PC-9 (cell line): ENCODE results near the gene TSTD1. TPM values are rescaled to one million over a fixed set of nuclear protein-coding genes. Genes with fewer than 3 reads are reported as not detected.
"Not testable (repeated sequence)": the region's sequence is repeated elsewhere in the genome, so short reads cannot be mapped to it uniquely, and the experiment has no call there.

Source experiments
- BruUV-seq: library from RNA; stranded (reverse); fragments of 400-500 nt; replicated peaks from 2 replicates; lab custom pipeline; 2021; lab: Mats Ljungman, UMichigan
- CTCF ChIA-PET: fragments of 300-600 bp; sonication (Branson Sonifier 250); formaldehyde crosslinking; loops from one replicate; lab custom pipeline; 2022; ENCODE audit warnings: antibody characterized with exemption; lab: Charles Lee
- POLR2A ChIA-PET: fragments of 300-600 bp; sonication (Branson Sonifier 250); formaldehyde crosslinking; loops from one replicate; lab custom pipeline; 2022; ENCODE audit warnings: antibody characterized with exemption; ENCODE audit not compliant: unreplicated experiment; lab: Charles Lee
- DNase-seq, 2 experiments: peaks; one replicate each; pipeline versions ENCODE4 v3.0.0 to v3.0.0-alpha.2; 2015 to 2022; ENCODE audit warnings: mixed read lengths in 1 of 2
- H2AFZ ChIP-seq: fragments of 200-600 bp; sonication (generic); 2 replicates; pipeline ENCODE4 v1.8.1; 2017; ENCODE audit warnings: antibody characterized with exemption
- H3F3A ChIP-seq: fragments of 200-600 bp; sonication (generic); 2 replicates; pipeline ENCODE4 v1.8.1; 2017; ENCODE audit warnings: antibody characterized with exemption, mild to moderate bottlenecking, low read depth; ENCODE audit not compliant: insufficient read depth
- H3K27ac ChIP-seq: fragments of 200-600 bp; sonication (generic); 2 replicates; pipeline ENCODE4 v1.6.1; 2016; ENCODE audit warnings: mixed run types
- H3K27me3 ChIP-seq: fragments of 200-600 bp; sonication (generic); 2 replicates; pipeline ENCODE4 v1.6.1; 2016; ENCODE audit warnings: low read depth, mixed run types; ENCODE audit not compliant: insufficient read depth
- H3K36me3 ChIP-seq: fragments of 200-600 bp; sonication (generic); 2 replicates; pipeline ENCODE4 v1.6.1; 2016; ENCODE audit warnings: low read depth, mixed run types
- H3K4me1 ChIP-seq: fragments of 200-600 bp; sonication (generic); replicated peaks from 2 replicates; pipeline ENCODE4 v1.6.1; 2016; ENCODE audit warnings: mixed run types; ENCODE audit not compliant: insufficient read depth
- H3K4me2 ChIP-seq: fragments of 200-600 bp; sonication (generic); 2 replicates; pipeline ENCODE4 v1.6.1; 2017; ENCODE audit warnings: mixed run types
- H3K4me3 ChIP-seq: fragments of 200-600 bp; sonication (generic); 2 replicates; pipeline ENCODE4 v1.6.1; 2016; ENCODE audit warnings: mixed run types
- H3K79me2 ChIP-seq: fragments of 200-600 bp; sonication (generic); 2 replicates; pipeline ENCODE4 v1.6.1; 2017; ENCODE audit warnings: low read depth, mixed run types
- H3K9me2 ChIP-seq: fragments of 200-600 bp; sonication (generic); 2 replicates; pipeline ENCODE4 v1.8.1; 2017; ENCODE audit warnings: mild to moderate bottlenecking; ENCODE audit not compliant: insufficient read depth
- H3K9me3 ChIP-seq: fragments of 200-600 bp; sonication (generic); 2 replicates; pipeline ENCODE4 v1.8.1; 2016; ENCODE audit warnings: low read depth; ENCODE audit not compliant: insufficient read depth
- H4K20me1 ChIP-seq: fragments of 200-600 bp; sonication (generic); 2 replicates; pipeline ENCODE4 v1.8.1; 2017; ENCODE audit not compliant: insufficient read depth
- CTCF ChIP-seq: fragments of 200-600 bp; sonication (generic); conservative IDR thresholded peaks from 2 replicates; pipeline ENCODE4 v1.6.1; 2017; ENCODE audit warnings: mixed run types, antibody characterized with exemption, mild to moderate bottlenecking, moderate library complexity
- EZH2 ChIP-seq: fragments of 200-600 bp; sonication (generic); IDR thresholded peaks from 2 replicates; pipeline ENCODE4 v1.8.0; 2017; ENCODE audit warnings: antibody characterized with exemption, low read depth
- intact Hi-C: fragments of 100-400 bp; cut with micrococcal nuclease; formaldehyde crosslinking; loops from one replicate; pipeline ENCODE4 v1.10.0; 2022; ENCODE audit not compliant: unreplicated experiment
- total RNA-seq: library from RNA; stranded (reverse); gene quantifications from 2 replicates; pipeline ENCODE4 v1.2.3, GENCODE V29; 2021

TSTD1 gene
- total RNA-seq, 1 experiment from 2014 or later = 51.4 TPM

- CTCF ChIA-PET = interaction anchor here (0.6 kb wide), 2 partner anchors 27 to 72 kb away, joined by 3 read pairs; no protein-coding TSS in a partner anchor
- no peaks in the 10 kb centered on the region for H3K9me2 ChIP-seq
- POLR2A ChIA-PET = interaction anchor here (0.6 kb wide), 1 partner anchor 201 kb away, joined by 3 read pairs; no protein-coding TSS in a partner anchor
- H3K27ac ChIP-seq = peak overlapping the region; percentile 27; the same call in 1 of the 2 replicates
- peaks cover 81% of the 10 kb centered on the region for H3K4me1 ChIP-seq
- no peak for DNase-seq
- no TSS peak for BruUV-seq
- peak overlapping the region; percentile 93 for H3K4me2 ChIP-seq
- H3K79me2 ChIP-seq = peaks cover 73% of the 10 kb centered on the region
- H3K27me3 ChIP-seq = no peaks in the 10 kb centered on the region
- H3K36me3 ChIP-seq = no peaks in the 10 kb centered on the region
- H3F3A ChIP-seq = peaks cover 60% of the 10 kb centered on the region
- no peak overlapping the region for H2AFZ ChIP-seq
- no peaks in the 10 kb centered on the region for H3K9me3 ChIP-seq
- TF ChIP-seq CTCF (no peak), EZH2 (no peak)
- H3K4me3 ChIP-seq = no peak overlapping the region
- H4K20me1 ChIP-seq = peaks cover 28% of the 10 kb centered on the region
- intact Hi-C loops = no loop called here
Measured at GRCh38 chr1:161017756-161018630, 20.8 kb downstream of the TSTD1 start.

- H2AFZ ChIP-seq, H3K36me3 ChIP-seq, H3K9me3 ChIP-seq, CTCF ChIA-PET, intact Hi-C loops, H3K9me2 ChIP-seq, H3K4me3 ChIP-seq, BruUV-seq, H3K27me3 ChIP-seq, DNase-seq, POLR2A ChIA-PET: not testable (repeated sequence)
- Histone ChIP-seq H3K27ac (peak overlapping the region; percentile 38; the same call in 1 of the 2 replicates), H3F3A (peaks cover 56% of the 10 kb centered on the region), H3K4me1 (peaks cover 78% of the 10 kb centered on the region), H3K4me2 (peak overlapping the region; percentile 93), H4K20me1 (peaks cover 28% of the 10 kb centered on the region), H3K79me2 (peaks cover 80% of the 10 kb centered on the region)
Measured at GRCh38 chr1:161017181-161017580, 21.6 kb downstream of the TSTD1 start.

- H3K9me2 ChIP-seq, H2AFZ ChIP-seq, DNase-seq, CTCF ChIA-PET, H3K4me3 ChIP-seq, POLR2A ChIA-PET, H3K27me3 ChIP-seq, BruUV-seq, intact Hi-C loops, H3K9me3 ChIP-seq, H3K36me3 ChIP-seq: not testable (repeated sequence)
- Histone ChIP-seq H3K79me2 (peaks cover 85% of the 10 kb centered on the region), H3K27ac (peak overlapping the region; percentile 40), H3K4me1 (peaks cover 73% of the 10 kb centered on the region), H4K20me1 (peaks cover 28% of the 10 kb centered on the region), H3K4me2 (peak overlapping the region; percentile 93; the same call in 1 of the 2 replicates), H3F3A (peaks cover 51% of the 10 kb centered on the region)
Measured at GRCh38 chr1:161016683-161017082, 22.1 kb downstream of the TSTD1 start.
